ENCODE measurements around the gene DTNBP1.

Gene DTNBP1

GRCh38 chr6:15510536-15511247 is 152.1 kb downstream of the DTNBP1 start:
- no peak overlapping the region for H3K4me3 Mint-ChIP-seq
- peak overlapping the region; percentile 49 for H3K27ac Mint-ChIP-seq
- H3K4me1 Mint-ChIP-seq (ENCODE audit: low read depth): peaks cover 4% of the 10 kb centered on the region
- no peaks in the 10 kb centered on the region for H3K9me3 Mint-ChIP-seq
- no peaks in the 10 kb centered on the region for H3K27me3 Mint-ChIP-seq
- peaks cover 75% of the 10 kb centered on the region for H3K36me3 Mint-ChIP-seq (ENCODE audit: low read depth)

GRCh38 chr6:15510121-15510520 is 152.7 kb downstream of the DTNBP1 start:
- Mint-ChIP-seq H3K4me1 (ENCODE audit: low read depth) (peaks cover 4% of the 10 kb centered on the region), H3K27me3 (no peaks in the 10 kb centered on the region), H3K27ac (peak overlapping the region; percentile 55), H3K36me3 (ENCODE audit: low read depth) (peaks cover 72% of the 10 kb centered on the region), H3K4me3 (no peak overlapping the region), H3K9me3 (no peaks in the 10 kb centered on the region)

GRCh38 chr6:15509335-15509933 is 153.4 kb downstream of the DTNBP1 start:
- H3K4me1 Mint-ChIP-seq (ENCODE audit: low read depth): peaks cover 4% of the 10 kb centered on the region
- peaks cover 69% of the 10 kb centered on the region for H3K36me3 Mint-ChIP-seq (ENCODE audit: low read depth)
- peak overlapping the region; percentile 55 for H3K27ac Mint-ChIP-seq

GRCh38 chr6:15508931-15509330 is 153.9 kb downstream of the DTNBP1 start:
- peaks cover 4% of the 10 kb centered on the region for H3K4me1 Mint-ChIP-seq (ENCODE audit: low read depth)
- peaks cover 69% of the 10 kb centered on the region for H3K36me3 Mint-ChIP-seq (ENCODE audit: low read depth)
- H3K27ac Mint-ChIP-seq: no peak overlapping the region
- H3K27me3 Mint-ChIP-seq: no peaks in the 10 kb centered on the region
- H3K9me3 Mint-ChIP-seq: no peaks in the 10 kb centered on the region
- no peak overlapping the region for H3K4me3 Mint-ChIP-seq

More at GRCh38 chr6:15509335-15509933, 153.4 kb downstream of the DTNBP1 start:
- Mint-ChIP-seq H3K27me3 (no peaks in the 10 kb centered on the region), H3K9me3 (no peaks in the 10 kb centered on the region), H3K4me3 (no peak overlapping the region)

GRCh38 chr6:15508441-15508871 is 154.4 kb downstream of the DTNBP1 start:
- Mint-ChIP-seq H3K27ac (peak overlapping the region; percentile 5), H3K4me1 (ENCODE audit: low read depth) (peaks cover 4% of the 10 kb centered on the region), H3K4me3 (no peak overlapping the region), H3K36me3 (ENCODE audit: low read depth) (peaks cover 68% of the 10 kb centered on the region), H3K9me3 (no peaks in the 10 kb centered on the region), H3K27me3 (no peaks in the 10 kb centered on the region)

- Mint-ChIP-seq H3K36me3 (ENCODE audit: low read depth) (peaks cover 70% of the 10 kb centered on the region), H3K27ac (no peak overlapping the region), H3K9me3 (no peaks in the 10 kb centered on the region), H3K4me3 (no peak overlapping the region), H3K4me1 (ENCODE audit: low read depth) (peaks cover 4% of the 10 kb centered on the region), H3K27me3 (no peaks in the 10 kb centered on the region)
Measured at GRCh38 chr6:15507746-15508145, 155.1 kb downstream of the DTNBP1 start.

GRCh38 chr6:15507221-15507620 is 155.6 kb downstream of the DTNBP1 start:
- Mint-ChIP-seq H3K4me1 (ENCODE audit: low read depth) (peaks cover 4% of the 10 kb centered on the region), H3K9me3 (no peaks in the 10 kb centered on the region), H3K4me3 (no peak overlapping the region), H3K27ac (no peak overlapping the region), H3K27me3 (no peaks in the 10 kb centered on the region), H3K36me3 (ENCODE audit: low read depth) (peaks cover 65% of the 10 kb centered on the region)

- no peak overlapping the region for H3K4me3 Mint-ChIP-seq
Measured at GRCh38 chr6:15506066-15506465, 156.8 kb downstream of the DTNBP1 start.

GRCh38 chr6:15505463-15505918 is 157.3 kb downstream of the DTNBP1 start:
- Mint-ChIP-seq H3K9me3 (no peaks in the 10 kb centered on the region), H3K36me3 (ENCODE audit: low read depth) (peaks cover 64% of the 10 kb centered on the region), H3K4me3 (no peak overlapping the region), H3K4me1 (ENCODE audit: low read depth) (peaks cover 4% of the 10 kb centered on the region), H3K27me3 (no peaks in the 10 kb centered on the region), H3K27ac (no peak overlapping the region)

More at GRCh38 chr6:15506066-15506465, 156.8 kb downstream of the DTNBP1 start:
- no peaks in the 10 kb centered on the region for H3K27me3 Mint-ChIP-seq
- H3K36me3 Mint-ChIP-seq (ENCODE audit: low read depth): peaks cover 65% of the 10 kb centered on the region
- H3K27ac Mint-ChIP-seq: no peak overlapping the region
- no peaks in the 10 kb centered on the region for H3K9me3 Mint-ChIP-seq
- H3K4me1 Mint-ChIP-seq (ENCODE audit: low read depth): peaks cover 4% of the 10 kb centered on the region

GRCh38 chr6:15504581-15505350 is 158.1 kb downstream of the DTNBP1 start:
- no peaks in the 10 kb centered on the region for H3K27me3 Mint-ChIP-seq
- peaks cover 65% of the 10 kb centered on the region for H3K36me3 Mint-ChIP-seq (ENCODE audit: low read depth)

GRCh38 chr6:15504040-15504495 is 158.8 kb downstream of the DTNBP1 start:
- Mint-ChIP-seq H3K9me3 (no peaks in the 10 kb centered on the region), H3K27me3 (no peaks in the 10 kb centered on the region), H3K4me3 (no peak overlapping the region), H3K27ac (no peak overlapping the region), H3K4me1 (ENCODE audit: low read depth) (no peaks in the 10 kb centered on the region), H3K36me3 (ENCODE audit: low read depth) (peaks cover 60% of the 10 kb centered on the region)

More at GRCh38 chr6:15504581-15505350, 158.1 kb downstream of the DTNBP1 start:
- no peak overlapping the region for H3K27ac Mint-ChIP-seq
- no peak overlapping the region for H3K4me3 Mint-ChIP-seq
- no peaks in the 10 kb centered on the region for H3K9me3 Mint-ChIP-seq
- peaks cover 3% of the 10 kb centered on the region for H3K4me1 Mint-ChIP-seq (ENCODE audit: low read depth)

GRCh38 chr6:15503346-15503680 is 159.5 kb downstream of the DTNBP1 start:
- H3K4me3 Mint-ChIP-seq: no peak overlapping the region
- H3K4me1 Mint-ChIP-seq (ENCODE audit: low read depth): no peaks in the 10 kb centered on the region
- no peak overlapping the region for H3K27ac Mint-ChIP-seq
- no peaks in the 10 kb centered on the region for H3K27me3 Mint-ChIP-seq
- no peaks in the 10 kb centered on the region for H3K9me3 Mint-ChIP-seq
- peaks cover 60% of the 10 kb centered on the region for H3K36me3 Mint-ChIP-seq (ENCODE audit: low read depth)

- H3K27ac Mint-ChIP-seq: no peak overlapping the region
- no peaks in the 10 kb centered on the region for H3K4me1 Mint-ChIP-seq (ENCODE audit: low read depth)
- H3K36me3 Mint-ChIP-seq (ENCODE audit: low read depth): peaks cover 64% of the 10 kb centered on the region
- H3K9me3 Mint-ChIP-seq: no peaks in the 10 kb centered on the region
- no peaks in the 10 kb centered on the region for H3K27me3 Mint-ChIP-seq
- H3K4me3 Mint-ChIP-seq: no peak overlapping the region
Measured at GRCh38 chr6:15502446-15503345, 160.1 kb downstream of the DTNBP1 start.

GRCh38 chr6:15501826-15502445 is 160.9 kb downstream of the DTNBP1 start:
- Mint-ChIP-seq H3K27me3 (no peaks in the 10 kb centered on the region), H3K4me3 (no peak overlapping the region), H3K27ac (no peak overlapping the region), H3K9me3 (no peaks in the 10 kb centered on the region), H3K36me3 (ENCODE audit: low read depth) (peaks cover 59% of the 10 kb centered on the region), H3K4me1 (ENCODE audit: low read depth) (no peaks in the 10 kb centered on the region)
